HG03103 (cell line): ENCODE measurements around the gene PCSK7.

Source experiments
- ATAC-seq: cut with Tn5 transposase; IDR thresholded peaks from one replicate; pipeline ENCODE4 v1.9.1; 2021; ENCODE audit warnings: low read depth; ENCODE audit not compliant: unreplicated experiment

The PCSK7 gene

DNA sequence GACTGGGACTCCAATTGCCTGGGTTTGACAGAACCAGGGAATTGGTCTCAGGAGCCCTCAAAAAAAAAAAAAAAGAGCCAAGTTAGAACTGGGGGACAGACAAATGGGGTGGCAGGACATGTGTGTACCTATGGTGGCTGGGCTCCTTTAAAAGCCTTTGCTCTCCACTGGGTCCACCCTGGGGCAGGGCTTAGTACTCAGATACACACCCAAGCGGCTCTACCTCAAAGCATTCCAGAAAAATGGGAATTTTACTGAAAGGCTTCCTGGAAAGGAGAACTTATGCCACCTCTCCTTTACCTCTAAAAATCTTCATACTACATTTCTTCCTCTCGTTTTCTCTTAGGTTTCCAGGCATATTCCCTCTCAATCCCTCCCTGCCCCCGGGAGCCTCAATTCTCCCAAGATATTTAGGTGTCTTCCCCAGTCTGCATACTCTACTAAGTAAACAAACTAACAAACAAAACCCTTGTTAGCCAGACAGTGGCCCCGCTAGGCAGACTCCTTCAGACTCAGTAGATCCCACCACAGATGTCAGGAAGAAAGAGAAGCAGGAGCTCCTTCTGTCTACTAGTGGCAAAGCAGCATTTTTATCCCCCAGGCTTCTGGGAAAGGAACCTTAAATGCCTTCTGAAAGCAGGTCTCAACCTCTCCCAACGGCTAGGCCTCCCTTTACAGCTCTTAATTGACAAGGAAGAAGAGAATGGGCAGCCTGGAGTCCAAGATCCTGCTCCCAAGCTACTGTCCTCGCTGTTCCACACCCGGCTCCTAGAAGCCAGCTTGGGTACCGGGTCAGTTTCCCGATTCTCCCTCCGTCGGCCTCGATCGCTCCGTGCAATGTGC, 653 bp downstream of the PCSK7 start:
- ATAC-seq: no peak

DNA sequence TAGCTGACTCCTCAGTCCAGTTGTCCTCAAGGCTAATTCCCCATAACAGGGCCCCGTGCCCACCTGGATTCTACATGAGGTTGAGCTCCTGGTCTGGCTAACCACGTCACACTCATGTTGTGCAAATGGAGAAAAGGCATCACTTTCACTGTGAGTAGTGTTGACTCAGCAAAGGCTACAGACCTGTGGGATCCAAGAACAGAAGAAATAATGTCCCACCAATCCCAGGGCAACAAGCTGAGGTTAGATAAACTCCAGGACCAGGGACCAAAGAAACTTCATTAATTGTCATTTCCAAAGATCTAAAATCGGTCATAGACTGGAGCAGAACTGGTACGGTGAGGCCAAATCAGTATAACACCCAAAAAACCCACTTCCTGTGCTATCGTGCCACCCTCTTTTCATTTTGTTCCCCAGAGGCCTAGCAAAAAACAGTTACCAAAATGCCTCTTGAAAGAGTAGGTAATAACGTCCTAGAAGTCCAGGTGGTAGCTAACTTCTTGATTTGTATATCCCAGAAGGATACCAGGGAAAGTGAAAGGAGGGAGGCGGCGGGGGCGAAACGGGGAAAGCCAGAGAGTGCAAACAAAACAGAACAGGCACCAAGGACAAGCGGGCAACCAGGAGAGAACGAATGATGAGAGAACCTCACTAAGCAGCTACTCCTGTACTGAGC, 1.4 kb downstream of the PCSK7 start:
- no peak for ATAC-seq

DNA sequence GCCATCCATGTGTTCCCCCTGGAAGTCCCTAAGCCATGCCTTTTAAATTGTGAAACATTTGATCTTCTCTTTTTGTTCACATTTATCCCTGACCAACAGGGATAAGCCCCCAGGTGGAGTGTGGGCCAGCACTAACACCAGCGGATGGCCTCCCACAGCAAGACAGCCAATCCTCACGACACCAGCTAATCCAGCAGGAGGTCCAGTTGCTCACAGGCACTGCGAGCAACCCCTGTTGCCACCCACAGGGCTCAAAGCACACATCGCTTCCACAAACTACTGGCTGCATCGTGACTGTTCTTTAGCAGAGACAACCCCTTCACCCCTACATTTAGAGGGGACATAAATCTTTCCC, 2.0 kb downstream of the PCSK7 start:
- ATAC-seq: no peak

DNA sequence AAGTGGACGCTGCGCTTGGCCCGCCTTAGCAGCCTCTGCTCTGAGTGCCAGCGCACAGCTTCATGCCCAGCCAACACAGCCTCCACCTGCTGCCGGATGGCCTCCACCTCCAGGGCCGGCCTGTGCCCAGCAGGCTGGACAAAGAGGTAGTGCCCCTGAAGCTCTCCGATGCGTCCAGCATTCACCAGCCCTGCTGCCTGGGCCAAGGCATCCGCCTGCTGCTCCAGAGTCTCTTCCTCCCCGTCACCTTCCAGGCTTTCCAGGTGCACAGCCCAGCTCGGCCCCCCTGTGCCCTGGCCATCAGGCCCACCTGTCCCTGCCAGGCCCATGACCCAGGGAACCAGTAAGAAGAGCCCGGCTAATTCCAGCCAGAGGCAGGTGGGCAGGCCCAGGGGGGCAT, 2.5 kb downstream of the PCSK7 start:
- no peak for ATAC-seq

DNA sequence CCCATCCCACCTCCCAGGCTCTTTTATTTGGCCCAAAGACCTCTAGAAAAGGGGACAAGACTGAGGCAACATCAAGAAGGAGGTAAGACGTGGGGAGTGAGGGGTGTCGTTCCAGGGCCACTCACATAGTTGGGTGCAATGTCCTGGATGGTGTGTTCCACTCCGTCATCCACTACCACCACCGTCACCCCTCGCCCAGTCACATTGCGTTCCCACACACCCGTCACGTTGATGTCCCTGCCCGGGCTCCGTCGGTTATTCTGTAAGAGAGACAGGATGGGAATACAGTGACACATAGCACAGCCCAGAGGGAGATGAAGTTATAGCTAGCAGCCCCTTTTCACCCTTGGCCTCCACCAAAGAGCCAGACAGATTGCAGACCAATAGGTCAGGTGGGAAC, 3.8 kb downstream of the PCSK7 start:
- ATAC-seq: no peak

DNA sequence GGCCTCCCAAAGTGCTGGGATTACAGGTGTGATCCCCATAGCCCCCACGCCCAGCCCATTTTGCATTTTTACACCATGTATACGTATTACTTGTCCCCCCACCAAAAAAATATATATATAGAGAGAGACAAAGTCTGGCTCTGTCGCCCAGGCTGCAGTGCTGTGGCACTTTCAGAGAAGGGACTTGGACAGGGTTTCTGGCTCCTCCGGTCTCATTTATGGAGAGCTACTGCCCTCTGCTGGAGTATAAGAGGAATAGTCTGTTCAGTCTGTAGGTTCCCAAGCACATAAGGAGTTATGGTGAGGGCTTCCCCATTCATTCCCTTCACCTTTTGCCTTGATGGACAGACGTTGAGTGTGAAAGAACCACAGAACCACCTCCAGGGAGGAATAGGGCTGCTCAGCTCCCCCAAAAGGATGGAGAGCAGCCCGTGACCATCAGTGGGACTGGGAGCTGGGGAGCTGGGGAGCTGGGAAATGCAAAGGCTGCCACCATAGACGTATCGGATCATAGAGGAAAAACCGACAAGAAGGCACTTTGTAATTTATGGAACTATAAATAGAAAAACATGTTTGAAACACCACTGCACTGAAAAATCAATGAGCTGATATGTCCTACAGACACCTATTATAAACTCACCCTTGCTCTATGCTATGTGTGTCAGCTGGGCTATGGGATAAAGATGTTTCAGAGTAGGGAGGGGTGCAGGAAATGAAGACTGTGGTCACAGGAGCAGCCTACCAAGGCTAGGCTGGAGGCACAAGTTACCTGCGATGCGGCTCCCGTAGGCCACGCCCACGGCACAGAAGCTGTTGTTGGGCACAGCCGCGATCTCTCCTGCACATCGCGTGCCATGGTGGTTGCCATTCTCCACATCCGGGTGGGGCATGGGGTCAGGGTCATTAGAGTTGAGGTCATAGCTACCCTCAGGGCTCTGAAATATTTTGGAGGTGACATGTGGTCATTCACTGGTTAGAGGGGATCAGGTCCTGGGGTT, 5.2 kb downstream of the PCSK7 start:
- ATAC-seq: no peak

DNA sequence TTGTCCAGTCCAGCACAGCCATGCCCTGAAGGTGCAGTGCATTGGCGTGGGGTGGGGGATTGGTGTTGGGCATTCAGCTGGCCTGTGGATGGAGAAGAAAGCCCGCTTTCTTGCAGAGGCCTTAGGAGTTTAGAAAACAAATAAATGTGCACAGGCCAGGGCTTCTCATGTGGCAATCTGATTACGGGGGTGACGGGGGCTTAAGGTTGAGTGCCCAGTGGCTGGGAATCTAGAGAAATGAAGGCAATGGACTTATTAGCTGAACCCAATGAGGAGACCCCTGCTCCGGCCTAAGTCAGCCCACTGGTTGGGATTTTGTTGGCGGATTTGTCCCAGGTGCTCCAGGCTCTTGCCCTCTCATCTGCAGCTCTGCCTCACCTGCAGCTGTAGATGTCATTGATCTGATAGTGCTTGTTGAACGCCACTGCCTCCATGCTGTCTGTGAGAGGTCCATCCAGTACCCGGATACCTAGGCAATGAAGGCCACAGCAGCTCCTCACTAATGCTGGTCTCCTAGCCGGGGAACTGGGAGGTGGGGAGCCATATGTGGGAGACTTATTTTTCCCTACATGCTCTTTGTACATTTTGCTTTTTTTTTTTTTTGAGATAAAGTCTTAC, 6.2 kb downstream of the PCSK7 start:
- ATAC-seq: no peak

DNA sequence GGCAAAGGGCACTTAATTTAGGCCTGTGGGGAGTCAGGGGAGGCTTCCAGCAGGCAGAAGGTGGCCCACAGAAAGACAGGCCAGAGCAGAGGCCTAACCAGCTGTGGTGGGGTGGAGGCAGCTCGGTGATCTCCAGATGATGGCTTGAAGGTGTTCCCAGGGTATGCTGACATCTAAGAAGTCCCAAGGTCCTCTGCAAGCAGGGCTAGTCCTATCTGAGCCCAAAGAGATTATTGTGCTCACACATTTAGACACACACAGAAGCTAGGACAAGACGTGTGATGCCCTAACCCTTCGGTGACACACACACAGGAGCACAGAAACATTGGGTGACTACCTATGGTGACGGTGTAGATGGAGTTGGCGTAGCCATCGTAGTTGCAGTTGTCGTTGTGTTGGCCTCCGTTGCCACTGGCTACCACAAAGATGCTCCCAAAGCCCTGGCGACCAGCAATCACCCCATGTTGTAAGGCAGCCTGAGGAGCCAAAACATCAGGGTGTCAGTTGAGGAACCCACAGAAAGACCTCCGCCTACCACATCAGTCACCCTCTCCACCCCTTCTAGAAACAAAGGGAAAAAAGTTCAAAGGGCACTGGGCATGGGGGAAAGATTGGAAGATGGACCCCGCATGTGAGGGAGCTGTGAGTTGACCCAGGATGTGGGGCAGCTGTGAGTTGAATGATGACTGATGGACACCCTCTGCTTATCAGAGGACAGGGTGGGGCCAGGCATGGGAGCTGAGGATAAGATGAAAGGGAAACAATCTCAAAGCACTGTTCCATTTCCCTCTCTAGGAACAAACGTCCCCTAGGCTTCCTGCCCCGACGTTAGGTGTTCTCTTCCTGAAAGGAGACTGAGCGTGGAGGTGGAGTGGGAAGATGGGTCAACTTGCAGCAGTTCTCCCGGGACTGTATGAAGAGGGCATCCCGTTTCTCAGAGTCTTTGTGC, 7.9 kb downstream of the PCSK7 start:
- ATAC-seq: no peak

DNA sequence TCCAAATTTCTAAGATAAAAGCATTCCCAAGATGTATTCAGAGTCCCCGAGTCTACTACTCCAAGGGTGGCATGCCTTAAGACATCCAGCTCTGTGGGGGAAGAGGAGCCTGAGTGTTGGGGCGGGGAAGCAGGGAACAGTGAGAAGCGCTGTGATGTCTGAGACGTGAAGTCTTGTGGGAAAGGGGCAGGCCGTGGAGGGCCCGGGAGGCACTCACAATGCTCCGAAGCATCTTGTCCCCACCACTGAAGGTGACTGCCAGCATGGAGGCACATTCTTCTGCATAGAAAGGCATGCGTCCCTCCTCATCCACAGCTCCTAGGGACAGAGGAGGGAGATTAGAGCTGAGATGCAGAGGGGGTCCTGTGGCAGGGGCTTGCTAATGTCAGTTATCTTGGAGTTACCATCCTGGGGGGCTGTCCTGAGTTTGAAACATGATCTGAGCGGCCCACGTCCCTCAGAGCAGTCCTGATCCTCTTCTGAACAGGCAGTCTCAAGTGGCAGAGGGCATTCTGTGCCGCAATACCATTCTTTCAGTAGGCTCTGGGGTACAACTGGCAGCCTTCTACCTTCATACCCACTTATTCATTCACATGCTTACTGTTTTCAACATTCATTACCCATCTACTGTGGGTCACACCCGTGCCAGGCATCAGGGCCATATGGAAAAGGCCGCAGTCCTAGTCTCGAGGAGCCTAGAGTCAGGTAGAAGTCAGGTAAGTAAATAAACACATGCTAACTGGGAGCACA, 8.7 kb downstream of the PCSK7 start:
- ATAC-seq: no peak

DNA sequence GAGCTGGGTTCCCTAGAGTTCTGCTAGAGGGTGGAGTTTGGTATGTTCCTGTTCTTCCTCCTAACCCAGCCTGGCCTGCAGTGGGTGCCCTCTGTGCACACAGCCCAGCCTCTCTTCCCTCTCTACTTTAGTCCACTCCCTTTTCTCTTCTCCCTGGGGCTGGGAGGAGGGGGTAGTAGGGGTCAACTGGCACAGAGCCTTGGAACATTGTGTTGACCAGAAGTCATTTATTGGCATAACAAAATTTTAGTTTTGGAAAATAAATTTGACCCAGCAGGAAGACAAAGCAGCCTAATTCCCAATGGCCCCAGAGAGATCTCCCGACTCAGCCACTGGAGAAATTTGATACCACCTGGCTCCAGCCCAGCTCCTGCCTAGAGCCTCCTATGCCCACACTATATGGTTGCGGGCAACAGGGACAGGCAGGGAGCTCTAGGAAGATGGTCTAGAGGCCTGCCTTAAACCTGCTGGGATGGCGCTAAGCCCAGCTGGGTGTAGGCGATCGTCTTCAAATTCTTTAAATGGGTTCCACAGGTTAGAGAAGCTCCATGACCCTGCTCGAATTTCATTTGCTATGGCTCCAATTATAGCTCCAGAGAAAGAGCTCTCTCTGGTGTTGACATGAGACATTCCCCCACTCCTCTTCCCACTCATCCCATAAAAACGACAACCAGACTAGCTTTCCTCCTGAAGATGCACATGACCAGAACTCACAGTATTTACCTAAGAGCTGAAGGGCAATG, 9.9 kb downstream of the PCSK7 start:
- ATAC-seq: no peak

DNA sequence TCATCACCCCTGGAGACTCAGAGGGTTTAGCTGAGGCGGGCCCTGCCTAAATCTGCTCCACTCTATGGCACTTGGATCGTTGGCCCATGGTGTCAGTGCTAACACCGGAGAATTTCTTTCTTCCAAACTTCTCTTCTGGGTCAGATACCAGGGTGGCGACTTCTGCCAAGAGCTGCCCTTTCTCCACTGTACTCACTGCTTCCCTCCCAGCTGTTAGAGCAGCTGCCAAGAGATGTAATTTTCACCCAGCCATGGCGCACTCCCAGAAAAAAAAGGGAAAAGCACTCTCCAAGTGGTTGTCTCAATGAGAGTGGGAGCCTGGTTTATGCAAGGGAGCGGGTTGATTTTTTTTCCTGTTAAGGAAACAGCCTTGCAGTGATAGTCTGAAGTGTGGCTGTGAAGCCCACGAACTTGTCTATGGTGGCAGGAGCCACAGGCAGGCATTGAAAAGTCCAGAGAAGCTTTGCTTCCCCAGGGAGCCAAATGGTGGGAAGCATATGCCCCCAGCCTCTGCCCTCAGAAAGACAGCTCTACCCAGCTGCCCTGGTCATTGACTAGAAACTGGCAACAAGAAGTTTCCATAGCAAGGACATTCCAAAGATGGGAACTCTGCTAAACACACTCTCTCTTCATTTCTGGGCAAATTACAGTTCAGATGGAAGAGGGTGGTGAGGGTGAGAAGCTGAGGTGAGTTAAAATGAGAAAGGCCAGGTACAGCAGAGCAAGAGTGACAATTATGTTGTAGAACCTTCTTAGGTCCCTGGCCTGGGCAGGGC, 10.7 kb downstream of the PCSK7 start:
- no peak for ATAC-seq

DNA sequence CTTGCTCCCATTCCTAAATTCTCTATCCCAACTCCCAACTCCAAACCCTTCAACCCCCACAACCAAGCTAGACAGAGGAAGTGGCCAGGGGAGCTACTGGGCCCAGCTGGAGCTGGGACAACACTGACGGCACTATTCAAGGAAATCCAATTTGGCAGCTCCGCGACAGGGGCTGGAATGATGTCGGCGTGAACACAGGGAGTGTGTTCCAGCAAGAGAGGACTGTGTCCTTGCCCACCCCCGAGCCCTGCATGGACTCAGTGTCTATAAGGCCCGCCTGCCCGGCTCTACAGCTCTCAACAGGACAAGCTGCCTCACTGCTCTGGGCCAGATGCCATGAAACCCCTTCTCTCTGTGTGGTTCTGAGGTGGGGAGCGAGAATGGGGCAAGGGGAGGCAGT, 11.3 kb downstream of the PCSK7 start:
- no peak for ATAC-seq

DNA sequence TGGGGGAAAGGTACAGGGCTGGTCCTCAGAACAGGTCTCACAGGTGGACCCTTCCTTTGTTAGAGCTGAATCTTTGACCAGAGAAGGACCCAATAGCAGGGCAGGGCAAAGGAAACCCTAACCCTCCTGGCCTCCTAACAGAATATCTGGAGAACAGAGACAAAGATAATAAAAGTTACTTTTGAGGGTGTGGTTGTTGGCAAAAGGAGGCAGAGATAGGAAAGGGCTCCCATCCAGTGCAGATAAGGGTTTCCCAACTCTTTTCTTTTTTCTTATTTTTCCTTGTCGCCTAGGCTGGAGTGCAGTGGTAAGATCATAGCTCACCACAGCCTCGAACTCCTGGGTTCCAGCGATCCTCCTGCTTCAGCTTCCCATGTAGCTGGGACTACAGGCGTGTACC, 11.9 kb downstream of the PCSK7 start:
- ATAC-seq: no peak

DNA sequence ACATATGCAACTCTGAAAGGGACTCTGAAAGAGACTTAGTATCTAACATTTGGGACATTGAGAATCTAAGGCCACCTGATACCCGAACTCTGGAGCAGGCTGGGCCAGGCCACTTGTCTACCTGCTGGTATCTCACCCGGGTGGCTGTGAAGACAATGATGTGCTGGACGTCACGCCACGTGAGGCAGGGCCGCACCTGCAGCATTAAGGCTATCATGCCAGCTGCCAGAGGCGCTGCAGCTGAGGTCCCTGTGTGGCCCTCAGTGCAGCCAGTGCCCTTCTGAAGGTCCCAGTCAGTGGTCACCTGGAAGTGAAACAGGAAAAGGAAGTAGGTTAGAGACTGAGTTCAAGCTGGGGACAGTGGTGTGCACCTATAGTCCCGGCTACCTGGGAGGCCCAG, 12.4 kb downstream of the PCSK7 start:
- no peak for ATAC-seq

DNA sequence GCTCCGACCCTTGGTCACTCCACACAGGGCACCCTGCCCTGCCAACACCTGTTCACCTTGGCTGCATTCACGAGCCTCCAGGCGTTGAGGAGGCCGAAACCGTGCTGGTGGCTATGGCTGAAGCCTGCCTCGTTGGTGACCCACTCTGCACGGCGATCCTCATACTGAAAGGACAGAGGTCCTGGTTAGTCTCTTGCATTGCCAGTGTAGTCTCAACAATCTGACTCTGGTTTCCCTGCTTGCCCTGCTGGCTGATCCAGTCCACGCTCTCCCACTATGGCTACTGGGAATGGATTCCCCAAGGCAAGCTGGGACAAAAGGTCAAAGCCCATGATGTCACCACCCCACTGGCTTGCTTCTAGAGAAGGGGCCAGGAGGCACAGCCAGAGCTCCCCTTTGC, 12.9 kb downstream of the PCSK7 start:
- ATAC-seq: no peak

DNA sequence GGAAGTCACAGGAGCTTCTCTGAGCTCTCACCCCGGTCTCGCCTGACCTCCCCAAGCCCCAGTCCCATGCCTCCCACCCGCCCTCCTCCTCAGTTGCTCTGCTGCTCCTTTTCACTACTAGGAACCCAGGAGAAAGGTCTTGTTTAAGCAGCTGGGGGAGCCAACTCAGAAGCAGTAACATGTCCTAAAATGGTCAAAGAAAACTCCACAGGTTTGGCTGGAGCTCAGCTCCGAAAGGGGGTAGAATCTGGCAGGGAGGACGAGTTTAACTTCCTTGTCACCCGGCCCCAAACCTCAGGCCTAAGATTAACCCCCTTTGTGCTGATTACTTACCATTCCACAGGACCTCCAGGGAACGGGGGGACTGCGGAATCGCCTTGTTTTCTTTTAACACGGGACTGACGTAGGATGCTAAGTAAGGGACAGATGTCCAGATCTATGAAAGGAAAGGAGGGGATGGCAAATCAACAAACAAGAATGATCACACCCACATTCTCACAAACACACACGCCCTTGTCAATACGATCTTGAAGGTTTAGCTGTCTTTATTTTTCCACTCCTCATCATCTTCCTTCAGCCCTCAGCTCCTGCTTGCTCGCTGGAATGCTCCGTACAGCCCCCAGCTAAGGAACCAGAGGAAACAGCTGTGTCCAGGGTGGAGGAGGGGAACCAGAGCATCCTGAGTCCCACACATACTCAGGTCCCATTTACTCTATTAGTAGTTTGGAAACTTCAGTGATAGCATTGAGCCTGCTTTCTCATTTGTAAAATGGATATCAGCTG, 13.5 kb downstream of the PCSK7 start:
- ATAC-seq: no peak
